ENCODE results near the gene GPHB5.
"Not testable (repeated sequence)": the region's sequence is repeated elsewhere in the genome, so short reads cannot be mapped to it uniquely, and the experiment has no call there.

The GPHB5 gene

DNA sequence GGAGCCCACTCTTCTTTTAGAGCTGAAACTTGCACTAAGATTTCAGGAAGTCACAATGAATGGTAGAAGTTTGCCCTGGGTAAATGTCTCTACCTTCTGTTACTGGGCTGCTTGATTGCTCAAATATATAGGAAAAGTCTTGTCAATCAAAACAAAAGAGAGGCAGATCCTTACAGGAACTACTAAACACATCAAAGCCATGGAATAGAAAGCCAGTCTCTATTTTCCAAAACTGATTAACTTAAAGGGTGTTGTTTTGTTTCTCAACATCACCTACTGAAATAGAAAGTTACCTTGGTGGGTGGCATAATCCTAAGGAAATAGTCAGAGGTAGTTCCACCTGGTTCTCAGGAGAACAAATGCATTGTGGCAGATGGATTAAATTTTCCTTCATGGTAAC lies at the start of gene GPHB5:
TSS of gene GPHB5 (minus strand) at position 101 of the 400 bp plus-strand sequence. CDS start 1,086 bp downstream, outside the sequence.
- no peak for DNase-seq

DNA sequence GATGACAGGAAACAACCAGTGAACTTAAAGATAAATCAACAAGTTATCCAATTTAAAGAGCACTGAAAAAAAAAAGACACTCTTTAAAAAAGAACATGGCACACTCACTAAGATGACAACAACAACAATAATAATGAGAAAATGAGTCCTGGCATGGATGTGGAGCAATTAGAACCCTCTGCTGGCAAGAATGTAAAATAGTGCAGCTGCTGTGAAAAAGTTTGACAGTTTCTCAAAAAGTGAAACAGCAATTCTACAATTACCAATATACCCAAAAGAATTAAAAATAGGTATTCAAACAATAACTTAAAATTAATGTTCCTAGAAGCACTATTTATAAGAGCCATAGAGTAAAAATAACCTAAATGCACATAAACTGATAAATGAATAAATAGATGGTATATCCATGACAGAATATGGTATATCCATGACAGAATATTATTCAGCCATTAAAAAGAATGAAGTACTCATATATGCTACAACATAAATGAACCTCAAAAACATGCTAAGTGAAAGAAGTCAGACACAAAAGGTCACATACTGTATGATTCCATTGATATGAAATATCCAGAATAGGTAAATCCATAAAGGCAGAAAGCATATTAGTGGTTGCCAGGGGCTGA lies 49.1 kb upstream of the GPHB5 start:
- DNase-seq: no peak

- DNase-seq: peak; percentile 95
Observed at GRCh38 chr14:63362389-63362819, 43.7 kb upstream of the GPHB5 start.

DNA sequence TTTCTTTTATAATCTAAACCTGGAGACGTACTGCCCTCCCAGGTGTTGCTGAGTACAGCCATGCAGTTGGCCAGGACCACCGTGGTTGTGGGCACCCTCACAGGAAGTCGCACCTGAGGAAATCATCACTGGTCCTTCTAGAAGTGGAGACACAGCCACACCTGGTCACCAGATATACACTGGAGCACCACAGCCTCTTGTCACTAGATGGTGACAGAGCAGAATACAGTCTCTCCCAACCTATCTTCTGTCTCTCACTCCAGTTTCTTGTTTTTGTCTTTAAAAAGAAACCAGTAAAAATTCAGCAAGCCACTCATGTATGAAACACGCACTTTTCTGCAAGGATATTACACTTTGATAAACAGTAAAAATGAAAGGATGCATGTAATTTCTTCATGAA lies 43.1 kb upstream of the GPHB5 start:
- DNase-seq: peak; percentile 61

GRCh38 chr14:63357841-63358240 lies 39.1 kb upstream of the GPHB5 start:
- no peak for DNase-seq

- peak; percentile 69 for DNase-seq
Observed at GRCh38 chr14:63345826-63346225, 27.1 kb upstream of the GPHB5 start.

GRCh38 chr14:63344336-63344735 lies 25.6 kb upstream of the GPHB5 start:
- DNase-seq: no peak

DNA sequence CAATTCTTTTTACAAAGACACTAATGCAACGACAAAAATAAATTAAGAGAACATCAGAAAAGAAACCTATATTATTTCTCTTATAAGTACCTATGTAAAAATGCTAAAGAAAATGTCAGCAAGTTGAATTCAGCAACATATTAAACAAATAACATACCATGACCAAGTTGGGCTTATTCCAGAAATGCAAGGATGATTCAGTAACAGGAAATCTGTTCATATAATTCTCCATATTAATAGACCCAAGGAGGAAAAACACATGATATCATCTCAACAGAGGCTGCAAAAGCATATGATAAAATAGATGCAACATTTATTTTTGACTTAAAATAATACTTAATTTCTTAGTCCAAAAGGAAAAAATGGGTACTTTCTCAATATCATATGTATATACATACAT lies 25.1 kb upstream of the GPHB5 start:
- DNase-seq: no peak

DNA sequence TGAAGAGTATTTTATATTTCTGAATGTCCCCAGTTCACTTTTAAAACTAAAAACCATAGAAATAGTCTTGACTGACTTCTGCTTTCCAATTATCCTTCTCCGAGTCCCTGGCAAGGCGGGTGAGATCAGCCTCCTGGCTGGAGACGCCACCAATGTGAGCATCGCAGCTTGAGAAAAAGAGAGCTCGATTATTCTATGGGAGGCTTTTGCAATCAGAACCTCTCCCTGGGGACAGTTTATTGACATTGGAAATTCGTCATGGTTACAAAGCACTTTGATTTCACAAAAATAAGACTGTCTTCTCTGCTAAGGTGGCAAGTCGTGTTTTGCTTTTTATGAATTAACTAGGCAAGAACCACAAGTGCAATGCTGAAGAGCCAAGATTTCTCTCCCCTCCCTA lies 23.6 kb upstream of the GPHB5 start:
- DNase-seq: peak; percentile 46

DNA sequence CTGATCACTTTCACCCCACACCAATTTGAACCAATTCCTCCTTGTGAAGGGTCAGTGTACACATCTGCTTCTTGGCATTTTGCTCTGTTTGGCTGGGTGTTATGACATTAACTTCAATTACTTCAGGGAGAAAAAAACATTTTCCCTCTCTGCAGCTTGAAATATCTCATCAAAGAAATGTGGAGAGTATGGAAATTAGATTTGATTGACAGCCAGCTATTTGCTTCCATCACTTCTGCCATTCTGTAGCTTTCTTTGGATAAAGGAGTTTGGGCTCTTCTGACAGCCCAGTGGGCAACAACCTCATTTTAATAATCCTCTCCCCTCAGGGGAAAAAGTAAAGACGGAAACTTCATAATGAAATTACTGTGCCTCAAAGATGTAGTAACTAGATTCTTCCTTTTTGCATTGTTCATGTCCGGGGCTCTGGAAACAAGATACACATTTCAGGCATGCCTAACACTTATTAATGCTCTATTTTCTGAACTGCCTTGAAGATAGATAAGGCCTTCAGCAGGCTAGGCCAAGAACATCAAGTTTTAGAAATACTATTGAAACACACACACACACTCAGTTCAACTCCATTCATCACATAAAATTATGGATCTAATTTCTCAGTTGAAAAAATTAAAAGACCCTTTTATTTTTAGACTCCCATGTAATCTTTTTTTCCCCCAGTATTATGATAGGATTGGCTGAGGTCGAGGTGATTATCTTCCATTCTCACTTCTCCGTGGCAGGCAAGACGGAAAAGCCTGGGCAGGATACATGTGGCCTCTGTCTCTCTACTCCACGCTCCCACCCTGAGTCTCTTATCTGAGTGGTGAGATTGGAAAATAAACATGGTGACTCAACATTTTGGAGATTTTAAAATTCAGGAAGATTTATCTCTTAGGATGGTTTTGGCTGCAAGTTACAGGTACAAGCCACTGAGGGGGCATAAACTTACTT lies 10.3 kb upstream of the GPHB5 start:
- DNase-seq: no peak

GRCh38 chr14:63326840-63327239 lies 8.1 kb upstream of the GPHB5 start:
- DNase-seq: no peak

- DNase-seq: no peak
Observed at GRCh38 chr14:63322897-63323573, 4.3 kb upstream of the GPHB5 start.

DNA sequence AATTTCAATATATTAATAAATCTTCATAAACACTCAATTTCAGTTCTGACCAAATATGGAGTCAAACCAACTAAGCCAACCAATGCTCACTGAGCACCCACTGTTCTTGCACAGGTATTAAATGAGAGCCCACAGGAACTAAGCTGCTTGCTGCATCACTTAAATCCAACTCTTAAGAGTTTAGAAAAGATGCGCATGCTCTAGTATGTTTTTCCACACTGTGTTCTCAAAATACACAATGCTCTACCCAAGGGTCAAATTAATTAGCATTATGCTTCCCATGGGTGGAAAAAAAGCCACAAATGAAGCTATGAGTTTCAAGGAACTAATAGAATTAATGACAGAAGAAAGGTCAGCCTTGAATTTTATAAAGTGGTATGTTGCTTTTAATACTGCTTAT lies 3.7 kb upstream of the GPHB5 start:
- DNase-seq: no peak

GRCh38 chr14:63308723-63309317 lies 9.9 kb downstream of the GPHB5 start:
- DNase-seq: peak; percentile 48

DNA sequence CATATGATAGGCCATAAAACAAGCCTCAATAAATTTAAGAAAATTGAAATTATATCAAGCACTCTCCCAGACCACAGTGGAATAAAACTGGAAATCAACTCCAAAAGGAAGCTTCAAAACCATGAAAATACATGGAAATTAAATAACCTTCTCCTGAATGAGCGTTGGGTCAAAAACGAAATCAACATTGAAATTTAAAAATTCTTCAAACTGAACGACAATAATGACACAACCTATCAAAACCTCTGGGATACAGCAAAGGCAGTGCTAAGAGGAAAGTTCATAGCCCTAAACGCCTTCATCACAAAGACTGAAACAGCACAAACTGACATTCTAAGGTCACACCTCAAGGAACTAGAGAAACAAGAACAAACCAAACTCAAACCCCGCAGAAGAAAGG lies 14.3 kb downstream of the GPHB5 start:
- DNase-seq: not testable (repeated sequence)

DNA sequence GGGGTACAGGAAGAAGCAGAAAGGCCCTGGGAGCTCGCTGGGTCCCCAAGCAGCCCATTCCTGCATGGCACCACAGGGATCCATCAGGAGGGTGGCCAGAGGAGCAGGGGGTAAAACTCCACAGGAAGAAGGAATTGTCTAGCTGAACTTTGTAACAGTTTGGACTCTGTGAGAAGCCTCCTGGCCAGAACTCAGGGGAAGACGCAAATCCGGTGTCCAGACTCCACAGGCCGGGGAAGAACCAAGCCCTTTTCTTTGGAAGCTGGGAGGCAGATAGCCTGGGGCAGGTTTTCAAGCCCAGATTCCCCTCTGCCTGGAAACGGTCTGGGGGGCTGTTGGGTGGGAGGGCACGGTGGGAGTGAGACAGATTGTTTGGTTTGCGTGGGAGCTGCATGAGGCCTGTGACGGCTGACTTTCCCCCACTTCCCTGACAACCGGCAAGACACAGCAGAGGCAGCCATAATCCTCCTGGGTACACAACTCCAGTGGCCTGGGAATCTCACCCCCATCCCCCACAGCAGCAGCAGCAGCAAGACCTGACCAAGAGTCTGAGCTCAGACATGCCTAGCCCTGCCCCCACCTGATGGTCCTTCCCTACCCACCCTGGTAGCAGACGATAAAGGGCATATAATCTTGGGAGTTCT lies 16.7 kb downstream of the GPHB5 start:
- DNase-seq: no peak

DNA sequence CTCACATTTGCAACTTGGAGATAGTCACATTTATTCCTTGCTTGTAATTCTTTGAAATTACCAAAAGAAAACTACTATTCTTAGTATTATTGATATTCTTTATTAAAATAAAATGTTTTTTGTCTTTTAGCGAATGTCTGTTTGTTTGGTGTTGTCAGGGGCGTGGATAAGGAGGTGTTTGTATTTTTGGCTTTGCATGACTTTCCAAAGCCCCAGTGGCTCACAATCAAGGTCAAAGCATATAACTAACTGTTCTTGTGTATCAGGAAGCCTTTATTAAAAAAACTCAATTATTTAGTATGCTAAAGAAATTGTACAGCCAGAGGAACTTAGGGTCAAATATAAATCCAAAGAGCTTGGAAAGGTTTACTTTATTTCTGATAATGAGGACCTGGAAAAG lies 17.9 kb downstream of the GPHB5 start:
- DNase-seq: no peak

DNA sequence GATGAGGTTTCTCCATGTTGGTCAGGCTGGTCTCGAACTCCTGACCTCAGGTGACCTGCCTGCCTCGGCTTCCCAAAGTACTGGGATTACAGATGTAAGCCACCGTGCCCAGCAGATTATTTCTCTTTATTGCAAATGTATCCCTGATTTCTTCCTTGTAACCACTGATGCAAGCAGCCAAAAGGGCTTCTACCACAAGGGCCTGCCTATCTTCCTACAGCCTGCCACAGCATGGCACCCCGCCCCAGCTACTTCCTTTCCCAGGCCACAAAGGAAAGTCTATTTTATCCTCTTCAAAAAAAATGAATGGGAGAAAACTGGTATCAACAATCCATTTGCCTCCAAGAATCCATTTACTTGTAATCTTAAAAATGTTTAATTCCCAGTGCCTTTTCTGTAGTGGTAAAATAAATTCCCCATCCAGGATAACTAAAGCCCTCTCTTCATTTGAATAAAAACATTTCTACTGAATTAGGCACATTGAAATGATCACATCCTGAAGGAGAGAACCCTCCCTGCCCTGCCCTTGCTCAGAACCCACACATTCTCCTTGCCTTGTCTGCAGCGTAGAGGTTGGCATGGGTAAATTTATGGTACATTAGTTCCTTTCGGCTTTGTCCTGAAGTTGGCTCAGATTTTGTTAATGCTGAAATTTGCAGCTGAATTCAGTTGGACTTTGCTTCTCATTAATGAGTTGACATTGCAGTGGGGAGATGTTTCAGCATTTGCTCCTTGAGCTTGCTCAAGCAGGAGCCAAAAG lies 19.2 kb downstream of the GPHB5 start:
- no peak for DNase-seq

GRCh38 chr14:63297372-63298063 lies 21.2 kb downstream of the GPHB5 start:
- no peak for DNase-seq

DNA sequence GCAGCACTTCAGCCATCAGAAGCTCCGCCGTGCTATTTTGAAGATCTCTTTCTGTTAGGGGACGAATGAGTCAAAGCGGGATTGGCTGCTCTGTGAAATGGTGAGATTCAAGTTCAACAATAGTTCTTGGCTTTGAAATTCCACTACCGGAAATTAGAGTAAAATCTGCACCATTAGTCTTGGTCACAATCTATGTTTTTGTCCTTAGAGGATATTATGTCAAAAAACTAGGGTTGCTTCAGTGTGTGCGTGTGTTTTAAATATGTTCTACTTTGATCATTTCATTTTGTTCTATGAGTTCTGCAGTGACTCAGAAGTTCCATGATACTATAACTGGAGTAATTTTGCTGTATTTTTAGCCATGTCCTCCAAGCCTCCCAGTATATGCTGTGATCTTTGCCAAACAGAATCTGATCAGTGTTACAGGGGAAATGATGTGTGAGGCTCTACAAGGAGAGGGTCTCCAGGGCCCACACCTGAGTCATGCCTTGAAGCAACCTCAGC lies 22.6 kb downstream of the GPHB5 start:
- DNase-seq: no peak

DNA sequence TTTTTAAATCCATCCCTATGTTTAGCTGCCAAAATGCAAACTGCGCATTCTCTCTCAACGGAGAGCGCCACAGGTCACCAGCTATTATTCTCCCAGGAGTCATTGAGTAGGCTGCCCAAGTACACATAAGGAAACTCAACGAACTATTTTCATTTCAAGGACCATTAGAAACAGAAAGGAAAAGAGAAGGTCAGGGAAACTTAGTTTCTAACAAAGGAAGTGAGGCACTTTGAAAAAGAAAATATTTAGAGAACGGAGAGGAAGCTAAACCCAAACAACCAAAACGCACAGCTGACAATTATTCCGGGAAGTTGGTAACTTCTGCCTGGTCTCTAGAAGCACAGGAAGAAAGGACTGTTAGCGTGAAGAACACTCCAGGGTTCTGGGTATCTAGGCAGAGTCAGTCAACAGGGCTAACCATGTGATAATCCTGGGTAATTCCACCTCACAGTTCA lies 23.5 kb downstream of the GPHB5 start:
- no peak for DNase-seq

Measured in NCI-H748 treated with DMSO at 0.1 percent for 48 hours (cell line).